Tongue (tissue), 2 donors: Measurements from ENCODE around the gene MED15. TPM values are rescaled to one million over a fixed set of nuclear protein-coding genes. Genes with fewer than 3 reads are reported as not detected.

Source experiments
- DNase-seq: peaks from one replicate; pipeline ENCODE4 v3.0.0-alpha.2; 2015
- total RNA-seq: library from RNA; depleted of rRNA; stranded (reverse); fragments of >200 nt; gene quantifications from one replicate; pipeline ENCODE4 v1.2.3, GENCODE V29; 2014

The MED15 gene
- total RNA-seq, 1 donor from 2014 or later, result 38.5 TPM

- DNase-seq, result no peak
These were observed 65.9 kb downstream of the MED15 start for GRCh38 chr22:20573176-20573832.

- DNase-seq, result no peak
These were observed 66.6 kb downstream of the MED15 start for GRCh38 chr22:20573833-20574615.

- DNase-seq, result no peak
These were observed 67.5 kb downstream of the MED15 start for GRCh38 chr22:20574920-20575353.

- no peak for DNase-seq
These were observed 68.5 kb downstream of the MED15 start for GRCh38 chr22:20575724-20576444.

GRCh38 chr22:20576445-20576816, 69.0 kb downstream of the MED15 start:
- no peak for DNase-seq

GRCh38 chr22:20577045-20577444, 69.6 kb downstream of the MED15 start:
- DNase-seq, result no peak

- DNase-seq, result no peak
These were observed 70.2 kb downstream of the MED15 start for GRCh38 chr22:20577549-20577975.

GRCh38 chr22:20578192-20578591, 70.8 kb downstream of the MED15 start:
- no peak for DNase-seq

- no peak for DNase-seq
These were observed 71.3 kb downstream of the MED15 start for GRCh38 chr22:20578707-20579106.

GRCh38 chr22:20579273-20580120, 72.1 kb downstream of the MED15 start:
- no peak for DNase-seq

DNA sequence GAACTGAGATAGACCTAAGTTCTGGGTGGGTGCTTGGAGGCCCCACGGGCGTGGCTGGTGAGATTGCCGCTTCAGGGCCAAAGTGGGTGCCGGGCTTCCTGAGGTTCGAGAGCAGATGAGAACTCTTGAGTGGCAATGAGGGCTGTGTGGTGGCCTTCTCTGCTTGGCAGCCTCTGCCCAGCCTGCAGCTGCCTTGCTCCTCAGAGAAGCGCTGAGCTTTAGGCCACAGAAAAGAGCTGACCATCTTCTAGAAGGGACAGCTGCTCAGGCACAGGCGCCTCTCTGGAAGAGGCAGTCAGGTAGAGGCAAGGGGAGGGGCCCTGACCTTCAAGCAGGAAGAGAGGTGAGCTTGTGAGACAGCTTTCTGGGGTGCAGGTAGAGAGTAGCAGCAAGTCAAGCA, 72.8 kb downstream of the MED15 start:
- DNase-seq, result no peak

DNA sequence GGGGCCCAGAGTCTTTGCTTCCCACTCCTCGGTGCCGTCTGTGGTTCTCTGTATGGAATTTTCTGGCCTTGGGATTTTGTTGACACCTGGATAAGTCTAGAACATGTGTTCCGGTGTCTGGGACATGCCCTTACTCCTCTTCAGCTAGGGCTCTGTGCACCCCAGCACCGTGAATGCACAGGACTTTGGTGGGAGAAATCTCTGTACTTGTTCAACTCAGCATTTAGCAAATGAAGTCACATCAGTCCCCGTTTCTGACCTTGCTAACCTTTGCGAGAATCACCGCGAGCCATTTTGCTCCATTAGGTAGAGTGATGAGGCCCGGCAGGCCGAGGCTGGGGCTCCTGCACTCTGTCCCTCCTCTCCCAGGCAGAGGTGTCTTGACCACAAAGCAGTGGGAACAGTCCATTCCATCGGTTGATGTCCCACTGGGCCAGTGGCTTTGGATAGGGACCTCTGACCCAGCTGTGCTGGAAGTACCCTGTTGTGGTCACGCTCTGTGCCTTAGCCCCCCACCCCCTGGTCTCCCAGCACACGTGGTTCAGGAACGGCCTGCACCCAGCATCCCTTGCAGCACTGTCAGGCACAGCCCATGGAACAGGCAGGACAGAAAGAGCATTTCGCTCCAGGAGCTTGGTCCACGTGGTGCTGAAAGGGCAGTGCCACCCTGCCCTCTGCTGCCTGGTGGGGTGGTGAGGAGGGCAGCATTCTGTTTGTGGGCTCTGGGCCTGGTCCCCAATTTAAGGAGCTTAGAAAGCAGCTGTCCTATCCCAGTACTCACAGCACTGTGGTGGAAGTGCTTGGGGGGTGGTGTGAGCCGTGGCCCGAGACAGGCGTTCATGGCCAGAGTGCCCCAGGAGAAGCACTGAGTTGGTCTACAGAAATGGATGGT, 73.4 kb downstream of the MED15 start:
- DNase-seq, result no peak

GRCh38 chr22:20581503-20582170, 74.2 kb downstream of the MED15 start:
- DNase-seq, result no peak

DNA sequence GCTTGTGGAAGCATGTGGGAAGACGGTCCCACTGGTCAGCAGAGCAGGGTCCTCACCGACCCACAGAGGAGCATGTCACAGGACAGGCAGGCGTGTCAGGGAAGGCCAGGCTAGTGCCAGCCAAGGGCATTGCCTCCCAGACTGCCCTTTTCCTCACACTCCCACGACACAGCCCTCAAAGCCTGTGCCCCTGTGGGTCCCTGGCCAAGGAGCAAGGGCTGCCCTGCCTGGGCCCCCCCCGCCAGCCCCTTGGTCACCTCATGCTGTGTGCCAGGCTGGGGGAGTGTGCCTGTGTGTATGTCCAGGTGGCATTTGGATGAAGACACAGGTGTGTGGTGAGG, 74.7 kb downstream of the MED15 start:
- no peak for DNase-seq

DNA sequence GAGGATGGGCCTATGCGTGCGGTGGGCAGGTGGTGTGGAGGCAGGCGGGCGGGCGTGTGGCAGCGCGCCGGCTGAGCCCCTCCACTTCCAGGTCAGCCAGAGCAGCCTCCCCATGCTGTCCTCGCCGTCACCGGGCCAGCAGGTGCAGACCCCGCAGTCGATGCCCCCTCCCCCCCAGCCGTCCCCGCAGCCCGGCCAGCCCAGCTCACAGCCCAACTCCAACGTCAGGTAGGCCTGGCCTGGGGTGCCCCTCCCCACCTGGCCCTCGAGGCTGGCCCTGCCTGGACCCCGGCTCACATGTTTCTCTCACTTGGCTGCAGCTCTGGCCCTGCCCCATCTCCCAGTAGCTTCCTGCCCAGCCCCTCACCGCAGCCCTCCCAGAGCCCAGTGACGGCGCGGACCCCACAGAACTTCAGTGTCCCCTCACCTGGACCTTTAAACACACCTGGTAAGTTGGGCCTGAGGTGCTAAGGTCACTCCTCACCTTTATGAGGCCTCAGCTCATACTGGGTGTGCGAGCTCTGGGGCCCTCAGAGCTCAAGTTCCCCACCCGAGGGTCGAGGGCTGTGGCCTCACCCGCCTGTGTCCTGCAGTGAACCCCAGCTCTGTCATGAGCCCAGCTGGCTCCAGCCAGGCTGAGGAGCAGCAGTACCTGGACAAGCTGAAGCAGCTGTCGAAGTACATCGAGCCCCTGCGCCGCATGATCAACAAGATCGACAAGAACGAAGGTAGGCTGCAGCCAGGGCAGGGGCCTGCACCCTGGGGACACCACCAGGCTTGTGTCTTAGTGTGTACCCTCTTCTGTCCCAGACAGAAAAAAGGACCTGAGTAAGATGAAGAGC, 75.3 kb downstream of the MED15 start:
- no peak for DNase-seq

DNA sequence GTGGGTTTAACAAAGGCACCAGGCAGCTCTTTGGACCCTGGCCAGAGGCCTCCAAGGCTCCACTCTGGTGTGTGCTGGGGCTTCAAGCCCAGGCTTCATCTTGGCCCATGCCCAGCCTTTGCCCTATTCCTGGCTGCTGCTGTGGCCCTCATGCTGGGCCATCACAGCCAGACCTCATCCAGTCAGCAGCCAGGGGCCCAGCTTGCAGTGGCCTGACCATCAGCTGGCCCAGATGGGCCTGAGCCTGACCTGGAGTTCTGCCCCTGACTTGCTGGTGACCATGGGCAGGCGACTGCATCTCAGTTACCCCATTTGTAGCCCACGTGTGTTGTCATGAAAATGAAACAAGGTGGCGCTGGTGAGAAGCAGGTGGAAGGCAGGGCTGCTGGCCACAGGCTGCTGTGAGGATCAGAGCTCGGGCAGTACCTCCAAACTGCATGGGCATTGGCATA, 76.1 kb downstream of the MED15 start:
- DNase-seq, result no peak

DNA sequence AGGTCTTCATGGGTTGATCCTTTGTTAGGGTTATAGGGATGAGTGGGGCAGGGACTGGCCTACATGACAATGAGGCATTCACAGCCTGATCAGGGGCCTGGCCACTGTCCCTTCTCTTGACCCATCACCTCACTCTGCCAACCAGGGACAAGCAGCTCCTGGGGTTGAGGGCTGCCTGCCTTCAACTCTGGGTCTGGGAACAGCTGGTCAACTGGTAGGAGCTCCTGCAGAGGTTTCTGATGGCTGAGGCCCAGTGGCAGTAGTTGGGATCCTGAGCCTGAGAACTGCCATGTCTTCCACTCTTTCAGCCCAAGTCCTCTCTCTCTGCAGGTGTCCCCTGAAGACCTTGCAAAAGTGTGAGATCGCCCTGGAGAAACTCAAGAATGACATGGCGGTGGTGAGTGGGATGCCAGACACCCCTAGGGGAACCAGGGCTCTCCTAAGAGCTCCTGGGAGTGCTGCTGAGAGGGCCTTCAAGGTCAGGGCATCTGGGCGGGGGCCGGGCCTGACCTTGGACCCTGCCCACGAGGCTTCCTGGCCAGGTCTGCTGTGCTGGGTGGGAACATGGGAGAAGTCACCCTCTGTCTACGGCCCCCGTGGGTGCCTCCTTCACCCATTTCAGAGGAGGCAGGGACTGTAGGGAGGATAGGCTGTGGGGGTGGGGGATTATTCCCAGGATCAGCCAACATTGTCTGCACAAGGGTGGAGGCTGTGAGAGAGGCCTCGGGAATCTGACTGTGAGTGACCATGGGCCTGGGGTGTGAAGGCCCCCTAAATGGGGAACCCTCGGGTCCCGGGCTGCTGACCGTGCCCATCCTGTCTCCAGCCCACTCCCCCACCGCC, 76.8 kb downstream of the MED15 start:
- no peak for DNase-seq

DNA sequence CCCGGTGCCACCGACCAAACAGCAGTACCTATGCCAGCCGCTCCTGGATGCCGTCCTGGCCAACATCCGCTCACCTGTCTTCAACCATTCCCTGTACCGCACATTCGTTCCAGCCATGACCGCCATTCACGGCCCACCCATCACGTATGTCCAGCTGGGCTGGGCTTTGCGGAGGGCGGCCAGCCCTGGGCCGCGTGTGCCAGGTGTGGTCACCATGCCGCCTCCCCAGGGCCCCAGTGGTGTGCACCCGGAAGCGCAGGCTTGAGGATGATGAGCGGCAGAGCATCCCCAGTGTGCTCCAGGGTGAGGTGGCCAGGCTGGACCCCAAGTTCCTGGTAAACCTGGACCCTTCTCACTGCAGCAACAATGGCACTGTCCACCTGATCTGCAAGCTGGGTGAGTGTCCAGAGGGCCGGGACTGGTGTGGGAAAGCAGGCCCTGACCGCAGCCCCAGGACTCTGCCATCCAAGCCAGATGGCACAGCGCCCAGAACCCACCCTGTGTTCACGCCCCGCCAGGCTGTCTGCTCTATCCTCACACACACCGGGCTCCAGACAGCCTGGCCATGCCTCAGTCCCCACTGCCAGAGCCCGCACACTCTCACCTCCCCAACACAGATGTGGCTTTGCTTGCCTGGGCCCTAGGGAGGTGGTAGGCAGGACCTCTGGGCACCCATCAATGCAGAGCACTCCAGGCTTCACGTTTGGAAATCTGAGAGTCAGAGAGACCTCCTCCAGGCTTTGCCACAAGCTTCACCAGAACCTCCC, 77.6 kb downstream of the MED15 start:
- DNase-seq, result no peak
